Kidney epithelial cell (primary cell): ENCODE measurements around the gene E2F6. TPM values are rescaled to one million over a fixed set of nuclear protein-coding genes. Genes with fewer than 3 reads are reported as not detected.

Source experiments
- DNase-seq: peaks from one replicate; pipeline ENCODE4 v3.0.0-alpha.2; 2010; ENCODE audit warnings: low read depth
- H3K27me3 ChIP-seq: 2 replicates; pipeline ENCODE4 v1.6.0; 2011; ENCODE audit warnings: low read length; ENCODE audit not compliant: control insufficient read depth, insufficient read depth
- H3K36me3 ChIP-seq: 2 replicates; pipeline ENCODE4 v1.5.1; 2011; ENCODE audit warnings: low read length; ENCODE audit not compliant: control insufficient read depth, insufficient read depth
- H3K4me3 ChIP-seq: 2 replicates; pipeline ENCODE4 v1.5.1; 2011; ENCODE audit warnings: low read depth, mild to moderate bottlenecking, control low read depth, low read length
- total RNA-seq: library from RNA; depleted of rRNA; stranded (reverse); fragments of >200 nt; gene quantifications from 2 replicates; pipeline ENCODE4 v1.2.3, GENCODE V29; 2015
- TF ChIP-seq, protein P1 (sequence below): IDR thresholded peaks from 2 replicates; pipeline ENCODE4 v1.5.1; 2011; ENCODE audit warnings: mild to moderate bottlenecking, moderate library complexity, low read length, control low read depth, inconsistent platforms; ENCODE audit not compliant: insufficient read depth, poor library complexity, severe bottlenecking

E2F6 gene
- total RNA-seq, 1 donor from 2014 or later, result 15.0 TPM

DNA sequence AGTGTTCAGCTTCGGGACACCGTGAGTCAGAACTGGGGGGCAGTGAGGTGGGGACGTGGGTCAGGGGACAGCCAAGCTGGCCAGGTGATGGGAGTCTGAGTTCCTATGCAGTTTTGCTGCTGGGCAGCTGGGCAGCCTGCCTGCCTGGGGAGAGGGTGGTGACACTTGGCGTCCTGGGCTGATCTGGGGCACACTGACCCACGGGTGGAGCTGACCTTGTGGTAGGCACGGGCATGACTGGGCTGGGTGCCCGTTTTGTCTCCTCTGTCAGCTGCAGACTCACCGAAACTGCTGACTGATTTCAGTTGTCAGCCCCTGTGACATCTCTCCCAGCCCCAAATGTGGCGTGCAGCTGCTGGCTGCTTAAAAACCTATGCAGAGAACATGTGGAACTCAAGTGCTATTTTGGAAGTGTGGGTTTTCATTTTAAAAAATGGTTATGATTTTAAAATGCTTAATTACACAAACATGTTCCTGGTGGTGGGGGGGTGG, 32.6 kb upstream of the E2F6 start:
- Histone ChIP-seq H3K27me3 (peaks cover 2% of the 10 kb centered on the region), H3K4me3 (no peak overlapping the region), H3K36me3 (no peaks in the 10 kb centered on the region)
- DNase-seq, result no peak
- TF ChIP-seq, protein P1, sequence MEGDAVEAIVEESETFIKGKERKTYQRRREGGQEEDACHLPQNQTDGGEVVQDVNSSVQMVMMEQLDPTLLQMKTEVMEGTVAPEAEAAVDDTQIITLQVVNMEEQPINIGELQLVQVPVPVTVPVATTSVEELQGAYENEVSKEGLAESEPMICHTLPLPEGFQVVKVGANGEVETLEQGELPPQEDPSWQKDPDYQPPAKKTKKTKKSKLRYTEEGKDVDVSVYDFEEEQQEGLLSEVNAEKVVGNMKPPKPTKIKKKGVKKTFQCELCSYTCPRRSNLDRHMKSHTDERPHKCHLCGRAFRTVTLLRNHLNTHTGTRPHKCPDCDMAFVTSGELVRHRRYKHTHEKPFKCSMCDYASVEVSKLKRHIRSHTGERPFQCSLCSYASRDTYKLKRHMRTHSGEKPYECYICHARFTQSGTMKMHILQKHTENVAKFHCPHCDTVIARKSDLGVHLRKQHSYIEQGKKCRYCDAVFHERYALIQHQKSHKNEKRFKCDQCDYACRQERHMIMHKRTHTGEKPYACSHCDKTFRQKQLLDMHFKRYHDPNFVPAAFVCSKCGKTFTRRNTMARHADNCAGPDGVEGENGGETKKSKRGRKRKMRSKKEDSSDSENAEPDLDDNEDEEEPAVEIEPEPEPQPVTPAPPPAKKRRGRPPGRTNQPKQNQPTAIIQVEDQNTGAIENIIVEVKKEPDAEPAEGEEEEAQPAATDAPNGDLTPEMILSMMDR, result no peak

DNA sequence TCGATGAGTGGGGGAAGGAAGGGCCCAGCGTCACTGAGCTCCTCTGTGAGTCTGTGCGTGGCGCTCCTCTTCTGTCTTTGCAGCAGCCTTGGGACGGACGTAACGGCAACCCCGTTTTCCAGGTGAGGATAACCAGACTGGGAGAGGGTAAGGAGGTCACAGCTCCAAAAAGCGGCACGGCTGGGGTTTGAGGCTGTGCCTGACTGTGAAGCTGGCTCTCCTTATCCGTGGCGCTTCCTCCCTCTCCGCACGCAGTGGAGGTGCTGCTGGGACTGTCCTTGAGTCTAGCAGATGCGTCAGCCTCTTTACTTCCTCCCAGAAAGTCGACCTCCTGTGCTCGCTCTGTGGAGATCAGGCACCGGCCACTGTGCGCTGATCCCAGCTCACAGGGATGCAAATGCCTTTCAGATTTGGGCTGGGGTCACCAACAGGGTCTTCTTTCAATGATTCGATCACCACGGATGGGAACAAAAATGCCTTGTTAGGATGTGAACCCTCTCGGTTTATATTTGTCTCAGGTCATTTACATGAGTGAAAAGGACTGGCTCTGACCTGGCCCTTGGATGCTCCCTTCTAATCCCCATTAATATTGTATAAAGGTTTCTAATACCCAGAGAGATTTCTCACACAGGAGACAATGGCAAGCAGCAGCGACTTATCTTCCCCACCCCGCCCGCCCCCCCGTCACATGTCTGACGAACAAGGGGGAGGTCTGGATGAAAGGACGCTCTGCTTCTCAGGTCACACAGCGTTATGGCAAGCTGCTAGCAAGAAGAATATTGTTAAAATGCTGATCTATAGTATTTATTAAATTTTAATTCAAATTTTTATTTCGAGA, 30.1 kb upstream of the E2F6 start:
- H3K27me3 ChIP-seq, result peaks cover 4% of the 10 kb centered on the region
- TF ChIP-seq, protein P1, result no peak

DNA sequence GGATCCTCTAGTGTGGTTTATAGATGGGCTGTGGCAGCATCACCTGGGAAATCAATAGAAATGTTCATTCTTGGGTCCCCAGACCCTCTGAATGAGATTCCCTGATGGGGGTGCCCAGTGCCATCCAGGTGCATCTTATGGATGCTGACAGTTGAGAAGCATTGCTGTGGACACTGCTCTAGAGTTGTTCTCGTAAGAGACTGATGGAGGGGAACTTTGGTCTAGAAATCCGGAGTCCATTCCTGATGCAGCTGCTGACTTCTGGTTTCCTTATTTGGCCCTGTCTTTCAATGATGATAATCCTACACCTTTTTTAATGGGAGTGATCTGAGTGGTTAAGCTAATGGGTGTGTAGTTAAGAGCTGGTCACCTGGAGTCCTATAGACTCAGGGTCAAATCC, 28.3 kb upstream of the E2F6 start:
- no peak for DNase-seq
- TF ChIP-seq, protein P1, result no peak
- no peaks in the 10 kb centered on the region for H3K36me3 ChIP-seq
- H3K4me3 ChIP-seq, result no peak overlapping the region
- H3K27me3 ChIP-seq, result peaks cover 4% of the 10 kb centered on the region

More for the DNA sequence above, 30.1 kb upstream of the E2F6 start:
- H3K36me3 ChIP-seq, result no peaks in the 10 kb centered on the region
- H3K4me3 ChIP-seq, result no peak overlapping the region
- DNase-seq, result no peak

DNA sequence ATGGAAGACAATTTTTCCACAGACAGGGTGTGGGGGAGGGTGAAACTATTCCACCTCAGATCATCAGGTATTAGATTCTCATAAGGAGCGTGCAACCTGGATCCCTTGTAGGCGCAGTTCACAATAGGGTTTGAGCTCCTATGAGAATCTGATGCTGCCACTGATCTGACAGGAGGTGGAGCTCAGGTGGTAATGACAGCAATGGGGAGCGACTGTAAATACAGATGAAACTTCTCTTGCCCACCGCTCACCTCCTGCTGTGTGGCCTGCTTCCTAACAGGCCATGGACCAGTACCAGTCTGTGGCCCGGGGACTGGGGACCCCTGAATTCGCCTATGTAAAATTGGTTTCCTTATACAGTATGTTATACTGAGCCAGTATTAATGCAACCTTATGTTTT, 27.3 kb upstream of the E2F6 start:
- no peak for DNase-seq
- Histone ChIP-seq H3K4me3 (no peak overlapping the region), H3K36me3 (no peaks in the 10 kb centered on the region), H3K27me3 (peaks cover 2% of the 10 kb centered on the region)
- TF ChIP-seq, protein P1, result no peak

DNA sequence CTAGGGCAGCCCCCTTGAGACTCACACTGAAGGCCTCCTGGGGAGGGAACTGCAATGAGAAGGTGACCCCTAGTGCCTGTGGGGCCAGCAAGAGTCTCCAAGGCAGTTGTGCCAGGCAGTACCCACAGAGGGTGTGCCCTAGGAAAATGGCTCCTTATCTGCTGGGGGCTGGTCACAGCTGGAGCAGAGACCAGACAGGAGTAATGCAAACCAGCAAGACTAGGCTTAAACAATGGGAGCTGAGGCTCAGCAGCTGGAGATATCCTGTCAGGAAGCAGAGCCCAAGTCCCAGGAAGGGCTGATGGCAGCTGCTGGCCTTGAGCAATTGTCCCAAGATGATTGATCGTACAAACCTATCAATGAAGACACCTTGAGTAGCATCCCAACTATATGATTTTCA, 26.8 kb upstream of the E2F6 start:
- peaks cover 4% of the 10 kb centered on the region for H3K27me3 ChIP-seq
- DNase-seq, result no peak
- TF ChIP-seq, protein P1, result no peak
- H3K4me3 ChIP-seq, result no peak overlapping the region
- H3K36me3 ChIP-seq, result no peaks in the 10 kb centered on the region
